ENCODE measurements around the gene PRKRIP1. TPM values are rescaled to one million over a fixed set of nuclear protein-coding genes. Genes with fewer than 3 reads are reported as not detected.
"Not testable (repeated sequence)": the region's sequence is repeated elsewhere in the genome, so short reads cannot be mapped to it uniquely, and the experiment has no call there.

Gene PRKRIP1
- total RNA-seq, 1 experiment from 2014 or later = 35.2 TPM

GRCh38 chr7:102452451-102452850, 56.3 kb downstream of the PRKRIP1 start:
- no TSS peak for BruUV-seq (replicated peaks)
- peaks cover 3% of the 10 kb centered on the region; the same call in 1 of the 2 replicates for H3K4me1 ChIP-seq
- peaks cover 2% of the 10 kb centered on the region; the same call in 1 of the 2 replicates for H3K36me3 ChIP-seq (ENCODE audit: control insufficient read depth, insufficient read depth, low read length)
- ChIA-PET POLR2A (no interaction called here), CTCF (no interaction called here)
- no peaks in the 10 kb centered on the region for H3K27me3 Mint-ChIP-seq (ENCODE audit: insufficient read depth, unreplicated experiment)
- H3K27me3 ChIP-seq (replicated peaks; ENCODE audit: control insufficient read depth, insufficient read depth, low read length) = no peaks in the 10 kb centered on the region
- peaks cover 4% of the 10 kb centered on the region for H3K36me3 Mint-ChIP-seq (ENCODE audit: insufficient read depth, unreplicated experiment)
- no peaks in the 10 kb centered on the region for H3K4me1 Mint-ChIP-seq (ENCODE audit: low read depth, unreplicated experiment)
- H3K4me3 ChIP-seq (ENCODE audit: low read depth, low read length) = no peak overlapping the region
- no peaks in the 10 kb centered on the region for H3K9me3 ChIP-seq
- no peak for DNase-seq
- H3K4me3 Mint-ChIP-seq (ENCODE audit: unreplicated experiment) = no peak overlapping the region
- no peak for TF ChIP-seq CTCF (IDR thresholded peaks at IDR 0.05; ENCODE audit: insufficient read depth in 1 of 2, low read depth in 1 of 2, low read length in 1 of 2, severe bottlenecking in 1 of 2, unreplicated experiment in 1 of 2)
- intact Hi-C loops (cut with micrococcal nuclease; ENCODE audit: unreplicated experiment) = loop anchor here (10.0 kb wide), 1 partner anchor 168 kb away; the partner anchor contains the start of gene SH2B2
- H3K27ac Mint-ChIP-seq (ENCODE audit: unreplicated experiment) = no peak overlapping the region
- H3K9me3 Mint-ChIP-seq (ENCODE audit: unreplicated experiment) = no peaks in the 10 kb centered on the region

- DNase-seq = no peak
- H3K27ac Mint-ChIP-seq (ENCODE audit: unreplicated experiment) = no peak overlapping the region
- TF ChIP-seq CTCF (IDR thresholded peaks at IDR 0.05; ENCODE audit: insufficient read depth in 1 of 2, low read depth in 1 of 2, low read length in 1 of 2, severe bottlenecking in 1 of 2, unreplicated experiment in 1 of 2) = no peak
These were observed 57.2 kb downstream of the PRKRIP1 start for GRCh38 chr7:102453319-102453718.

GRCh38 chr7:102454468-102454867, 58.3 kb downstream of the PRKRIP1 start:
- no TSS peak for BruUV-seq (replicated peaks)
- POLR2A ChIA-PET = no interaction called here
- H3K36me3 ChIP-seq (ENCODE audit: control insufficient read depth, insufficient read depth, low read length) = peaks cover 4% of the 10 kb centered on the region; the same call in 1 of the 2 replicates
- no peaks in the 10 kb centered on the region for H3K27me3 ChIP-seq (replicated peaks; ENCODE audit: control insufficient read depth, insufficient read depth, low read length)
- no peak overlapping the region for H3K27ac Mint-ChIP-seq (ENCODE audit: unreplicated experiment)
- H3K9me3 Mint-ChIP-seq (ENCODE audit: unreplicated experiment) = no peaks in the 10 kb centered on the region
- peaks cover 3% of the 10 kb centered on the region; the same call in 1 of the 2 replicates for H3K4me1 ChIP-seq
- DNase-seq = no peak
- peaks cover 21% of the 10 kb centered on the region for H3K36me3 Mint-ChIP-seq (ENCODE audit: insufficient read depth, unreplicated experiment)
- no peak for TF ChIP-seq CTCF (IDR thresholded peaks at IDR 0.05; ENCODE audit: insufficient read depth in 1 of 2, low read depth in 1 of 2, low read length in 1 of 2, severe bottlenecking in 1 of 2, unreplicated experiment in 1 of 2)
- no peak overlapping the region for H3K4me3 ChIP-seq (ENCODE audit: low read depth, low read length)
- CTCF ChIA-PET = no interaction called here
- no peaks in the 10 kb centered on the region for H3K9me3 ChIP-seq
- no peaks in the 10 kb centered on the region for H3K27me3 Mint-ChIP-seq (ENCODE audit: insufficient read depth, unreplicated experiment)
- no peak overlapping the region for H3K4me3 Mint-ChIP-seq (ENCODE audit: unreplicated experiment)
- intact Hi-C loops (cut with micrococcal nuclease; ENCODE audit: unreplicated experiment) = loop anchor here (10.0 kb wide), 1 partner anchor 170 kb away; the partner anchor contains the start of gene SH2B2
- H3K4me1 Mint-ChIP-seq (ENCODE audit: low read depth, unreplicated experiment) = no peaks in the 10 kb centered on the region

More at GRCh38 chr7:102453319-102453718, 57.2 kb downstream of the PRKRIP1 start:
- BruUV-seq (replicated peaks) = no TSS peak
- Mint-ChIP-seq H3K4me1 (ENCODE audit: low read depth, unreplicated experiment) (no peaks in the 10 kb centered on the region), H3K4me3 (ENCODE audit: unreplicated experiment) (no peak overlapping the region), H3K36me3 (ENCODE audit: insufficient read depth, unreplicated experiment) (peaks cover 12% of the 10 kb centered on the region), H3K9me3 (ENCODE audit: unreplicated experiment) (no peaks in the 10 kb centered on the region), H3K27me3 (ENCODE audit: insufficient read depth, unreplicated experiment) (no peaks in the 10 kb centered on the region)
- Histone ChIP-seq H3K9me3 (no peaks in the 10 kb centered on the region), H3K4me3 (ENCODE audit: low read depth, low read length) (no peak overlapping the region), H3K27me3 (replicated peaks; ENCODE audit: control insufficient read depth, insufficient read depth, low read length) (no peaks in the 10 kb centered on the region), H3K4me1 (peaks cover 3% of the 10 kb centered on the region; the same call in 1 of the 2 replicates), H3K36me3 (ENCODE audit: control insufficient read depth, insufficient read depth, low read length) (peaks cover 2% of the 10 kb centered on the region; the same call in 1 of the 2 replicates)
- intact Hi-C loops (cut with micrococcal nuclease; ENCODE audit: unreplicated experiment) = loop anchor here (10.0 kb wide), 1 partner anchor 169 kb away; the partner anchor contains the start of gene SH2B2
- POLR2A ChIA-PET = no interaction called here
- CTCF ChIA-PET = no interaction called here

GRCh38 chr7:102454932-102455331, 58.8 kb downstream of the PRKRIP1 start:
- H3K4me3 ChIP-seq (ENCODE audit: low read depth, low read length); H3K27me3 Mint-ChIP-seq (ENCODE audit: insufficient read depth, unreplicated experiment); H3K27me3 ChIP-seq (replicated peaks; ENCODE audit: control insufficient read depth, insufficient read depth, low read length); DNase-seq; H3K9me3 Mint-ChIP-seq (ENCODE audit: unreplicated experiment); H3K27ac Mint-ChIP-seq (ENCODE audit: unreplicated experiment); H3K36me3 ChIP-seq (ENCODE audit: control insufficient read depth, insufficient read depth, low read length); H3K4me1 Mint-ChIP-seq (ENCODE audit: low read depth, unreplicated experiment); H3K4me3 Mint-ChIP-seq (ENCODE audit: unreplicated experiment); H3K4me1 ChIP-seq; POLR2A ChIA-PET; BruUV-seq (replicated peaks); CTCF ChIA-PET; H3K9me3 ChIP-seq: not testable (repeated sequence)
- intact Hi-C loops (cut with micrococcal nuclease; ENCODE audit: unreplicated experiment) = loop anchor here (10.0 kb wide), 1 partner anchor 170 kb away; the partner anchor contains the start of gene SH2B2
- H3K36me3 Mint-ChIP-seq (ENCODE audit: insufficient read depth, unreplicated experiment) = peaks cover 21% of the 10 kb centered on the region
